ENCODE data around the gene SETBP1.

DNA sequence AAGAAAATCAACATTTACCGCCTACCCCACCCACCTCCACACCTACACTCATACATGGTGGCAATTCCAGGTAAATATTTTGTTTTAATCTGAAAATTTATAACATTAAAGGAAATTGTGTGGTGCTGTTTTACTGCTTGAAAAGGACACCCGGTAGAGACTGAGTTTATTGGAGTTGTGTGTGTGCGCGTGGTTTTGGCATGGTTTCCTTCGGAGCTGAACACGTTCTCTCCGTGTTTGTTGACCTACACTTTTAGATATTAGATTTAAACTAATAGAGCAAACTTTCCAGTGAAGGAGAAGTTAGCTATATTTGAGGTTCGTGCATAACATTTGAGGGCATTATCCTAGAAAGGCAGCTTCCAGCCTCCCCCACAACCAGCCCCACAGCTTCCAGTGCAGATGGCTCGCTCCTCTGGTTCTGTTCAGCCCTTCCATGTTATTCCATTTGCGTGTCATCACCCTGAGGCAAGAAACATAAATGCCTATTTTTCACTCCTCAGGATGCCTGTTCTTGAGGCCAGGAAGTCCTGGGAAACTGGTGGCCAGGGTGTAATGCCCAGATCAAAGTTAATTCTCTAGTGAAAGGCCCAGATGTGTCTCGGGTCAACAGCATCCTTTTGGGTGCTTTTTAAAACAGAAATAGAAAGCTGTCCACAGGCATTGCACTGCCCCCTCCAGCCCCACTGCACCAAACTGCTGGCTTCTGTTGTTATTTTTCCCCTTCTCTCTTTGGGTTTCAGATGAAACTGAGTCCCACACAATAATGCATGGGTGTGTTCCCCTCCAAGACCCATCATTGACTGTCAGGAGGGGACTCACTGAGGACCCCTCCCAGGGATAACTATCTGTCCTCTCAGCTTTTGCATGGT, 190.2 kb downstream of the SETBP1 start:
- TF ChIP-seq, protein P1, sequence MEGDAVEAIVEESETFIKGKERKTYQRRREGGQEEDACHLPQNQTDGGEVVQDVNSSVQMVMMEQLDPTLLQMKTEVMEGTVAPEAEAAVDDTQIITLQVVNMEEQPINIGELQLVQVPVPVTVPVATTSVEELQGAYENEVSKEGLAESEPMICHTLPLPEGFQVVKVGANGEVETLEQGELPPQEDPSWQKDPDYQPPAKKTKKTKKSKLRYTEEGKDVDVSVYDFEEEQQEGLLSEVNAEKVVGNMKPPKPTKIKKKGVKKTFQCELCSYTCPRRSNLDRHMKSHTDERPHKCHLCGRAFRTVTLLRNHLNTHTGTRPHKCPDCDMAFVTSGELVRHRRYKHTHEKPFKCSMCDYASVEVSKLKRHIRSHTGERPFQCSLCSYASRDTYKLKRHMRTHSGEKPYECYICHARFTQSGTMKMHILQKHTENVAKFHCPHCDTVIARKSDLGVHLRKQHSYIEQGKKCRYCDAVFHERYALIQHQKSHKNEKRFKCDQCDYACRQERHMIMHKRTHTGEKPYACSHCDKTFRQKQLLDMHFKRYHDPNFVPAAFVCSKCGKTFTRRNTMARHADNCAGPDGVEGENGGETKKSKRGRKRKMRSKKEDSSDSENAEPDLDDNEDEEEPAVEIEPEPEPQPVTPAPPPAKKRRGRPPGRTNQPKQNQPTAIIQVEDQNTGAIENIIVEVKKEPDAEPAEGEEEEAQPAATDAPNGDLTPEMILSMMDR (IDR thresholded peaks at IDR 0.05 in 2 of 3, conservative IDR thresholded peaks at IDR 0.05 in 1 of 3; ENCODE audit: borderline replicate concordance in 1 of 3, insufficient read depth in 1 of 3, low read depth in 2 of 3, low read length in 2 of 3) = no peak
- TF ChIP-seq ELF1 (IDR thresholded peaks at IDR 0.05; ENCODE audit: borderline replicate concordance, low read depth) = no peak
- TF ChIP-seq TCF7L2 (IDR thresholded peaks at IDR 0.05; ENCODE audit: borderline replicate concordance, extremely low read depth, insufficient read depth, insufficient read length) = no peak
- TF ChIP-seq EZH2 (IDR thresholded peaks at IDR 0.05) = no peak
- no peak for TF ChIP-seq YY1 (IDR thresholded peaks at IDR 0.05; ENCODE audit: extremely low read depth, insufficient replicate concordance, low read depth, low read length)
- TF ChIP-seq EZH2phosphoT487 (IDR thresholded peaks at IDR 0.05; ENCODE audit: borderline replicate concordance) = no peak
- no peak for TF ChIP-seq JUND (IDR thresholded peaks at IDR 0.05)
- no peak for TF ChIP-seq POLR2A (IDR thresholded peaks at IDR 0.05; ENCODE audit: borderline replicate concordance, extremely low read depth, insufficient read depth, insufficient read length)
- no peak for TF ChIP-seq RAD21 (IDR thresholded peaks at IDR 0.05; ENCODE audit: low read depth)
- TF ChIP-seq, protein P2, sequence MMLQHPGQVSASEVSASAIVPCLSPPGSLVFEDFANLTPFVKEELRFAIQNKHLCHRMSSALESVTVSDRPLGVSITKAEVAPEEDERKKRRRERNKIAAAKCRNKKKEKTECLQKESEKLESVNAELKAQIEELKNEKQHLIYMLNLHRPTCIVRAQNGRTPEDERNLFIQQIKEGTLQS (IDR thresholded peaks at IDR 0.05) = no peak
- TF ChIP-seq FOSL1 (IDR thresholded peaks at IDR 0.05; ENCODE audit: low read depth) = no peak
- TF ChIP-seq CEBPB (IDR thresholded peaks at IDR 0.05; ENCODE audit: low read depth) = no peak
- TF ChIP-seq SP1 (IDR thresholded peaks at IDR 0.05; ENCODE audit: low read depth) = no peak
